HG02840 (cell line): ENCODE measurements around the gene GRIN2D.
"Not testable (repeated sequence)": the region's sequence is repeated elsewhere in the genome, so short reads cannot be mapped to it uniquely, and the experiment has no call there.

Experiments used
- ATAC-seq: cut with Tn5 transposase; IDR thresholded peaks from one replicate; pipeline ENCODE4 v1.9.1; 2021; ENCODE audit warnings: mild to moderate bottlenecking, moderate library complexity, moderate number of reproducible peaks; ENCODE audit not compliant: unreplicated experiment, low FRiP score

The GRIN2D gene

DNA sequence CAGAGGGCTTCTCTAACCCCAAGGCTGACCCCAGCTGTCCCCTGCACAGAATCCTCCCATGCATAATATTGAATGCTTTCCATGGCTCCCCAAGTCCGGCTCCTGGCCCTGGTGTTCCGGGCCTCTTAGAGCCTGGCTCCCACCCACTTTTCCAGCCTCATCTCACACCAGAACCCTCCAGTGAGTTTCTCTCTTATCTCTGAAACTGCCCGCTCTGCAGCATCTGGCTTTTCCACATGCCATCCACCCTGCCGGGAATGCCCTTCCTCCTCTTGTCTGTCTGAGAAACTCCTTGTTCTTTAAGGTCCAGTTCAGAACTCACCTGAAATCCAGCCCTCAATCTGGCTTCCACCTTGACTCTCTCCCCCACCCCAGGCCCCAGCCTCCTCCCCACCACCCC, 22.5 kb upstream of the GRIN2D start:
- no peak for ATAC-seq

DNA sequence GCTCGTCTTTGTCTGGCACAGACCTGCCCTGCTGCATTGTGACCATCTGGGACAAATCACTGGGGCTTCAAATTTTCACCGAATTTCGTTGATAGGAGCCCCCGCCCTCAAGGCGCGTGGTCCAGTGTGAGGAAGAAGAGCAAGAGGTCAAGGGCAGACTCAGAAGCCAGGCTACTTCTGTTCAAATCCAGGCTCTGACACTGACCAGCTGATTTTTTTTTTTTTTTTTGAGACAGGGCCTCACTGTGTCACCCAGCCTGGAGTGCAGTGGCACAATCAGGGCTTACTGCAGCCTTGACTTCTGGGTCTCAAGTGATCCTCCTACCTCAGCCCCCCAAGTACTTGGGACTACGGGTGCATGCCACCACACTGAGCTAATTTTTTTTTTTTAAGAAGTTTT, 22.1 kb upstream of the GRIN2D start:
- ATAC-seq = no peak

DNA sequence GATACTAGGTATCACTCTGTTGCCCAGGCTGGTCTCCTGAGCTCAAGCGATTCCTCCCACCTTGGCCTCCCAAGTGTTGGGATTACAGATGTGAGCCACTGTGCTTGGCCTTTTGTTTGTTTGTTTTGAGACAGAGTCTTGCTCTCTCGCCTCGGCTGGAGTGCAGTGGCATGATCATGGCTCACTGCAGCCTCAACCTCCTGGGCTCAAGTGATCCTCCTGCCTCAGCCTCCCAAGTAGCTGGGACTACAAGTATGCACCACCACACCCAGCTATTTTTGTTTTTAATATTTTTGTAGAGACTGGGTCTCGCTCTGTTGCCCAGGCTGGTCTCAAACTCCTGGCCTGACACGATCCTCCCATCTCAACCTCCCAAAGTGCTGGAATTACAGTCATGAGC, 21.7 kb upstream of the GRIN2D start:
- not testable (repeated sequence) for ATAC-seq

DNA sequence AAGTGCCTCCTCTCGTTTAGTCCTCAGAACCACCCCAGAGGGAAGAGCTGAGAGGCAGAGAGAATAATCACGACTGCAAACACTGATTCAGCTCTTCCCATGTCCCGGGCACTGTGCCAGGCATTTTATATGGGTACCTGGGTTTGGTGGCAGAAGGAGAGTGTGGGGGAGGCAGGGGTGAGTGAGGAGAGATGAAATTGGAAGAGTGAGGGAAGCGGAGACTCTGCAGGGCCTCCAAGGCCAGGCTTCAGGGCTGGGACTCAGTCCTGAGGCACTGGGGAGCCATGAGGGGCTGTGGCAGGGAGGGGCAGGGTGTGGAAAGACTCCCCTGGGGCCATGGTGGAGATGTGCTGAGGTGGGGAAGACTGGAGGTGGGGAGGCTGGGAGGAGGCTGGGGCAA, 20.6 kb upstream of the GRIN2D start:
- ATAC-seq = no peak

DNA sequence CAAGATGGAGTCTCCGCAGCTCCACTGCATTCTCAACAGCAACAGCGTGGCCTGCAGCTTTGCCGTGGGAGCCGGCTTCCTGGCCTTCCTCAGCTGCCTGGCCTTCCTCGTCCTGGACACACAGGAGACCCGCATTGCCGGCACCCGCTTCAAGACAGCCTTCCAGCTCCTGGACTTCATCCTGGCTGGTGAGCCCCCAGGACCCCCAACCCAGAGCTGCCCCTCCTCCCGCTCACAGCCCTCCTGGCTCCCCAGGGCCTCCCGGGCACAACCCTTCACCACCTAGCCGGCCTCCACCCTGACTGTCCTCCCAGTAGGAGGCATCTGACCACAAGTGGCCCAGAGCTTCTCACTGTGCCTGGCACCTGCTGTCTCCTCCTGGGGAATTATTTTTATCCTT, 19.9 kb upstream of the GRIN2D start:
- no peak for ATAC-seq

DNA sequence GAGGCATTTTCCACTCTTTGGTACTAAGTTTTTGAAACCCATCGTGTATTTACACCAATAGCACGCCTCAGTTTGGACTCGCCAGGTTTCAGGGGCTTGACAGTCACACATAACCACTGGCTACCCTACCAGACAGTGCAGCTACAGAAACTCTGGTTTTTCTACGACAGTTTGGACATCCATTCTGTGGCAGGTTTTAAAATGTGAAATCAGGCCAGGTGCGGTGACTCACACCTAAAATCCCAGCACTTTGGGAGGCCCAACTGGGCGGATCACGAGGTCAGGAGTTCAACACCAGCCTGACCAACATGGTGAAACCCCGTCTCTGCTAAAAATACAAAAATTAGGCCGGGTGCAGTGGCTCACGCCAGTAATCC, 15.3 kb upstream of the GRIN2D start:
- ATAC-seq = no peak

DNA sequence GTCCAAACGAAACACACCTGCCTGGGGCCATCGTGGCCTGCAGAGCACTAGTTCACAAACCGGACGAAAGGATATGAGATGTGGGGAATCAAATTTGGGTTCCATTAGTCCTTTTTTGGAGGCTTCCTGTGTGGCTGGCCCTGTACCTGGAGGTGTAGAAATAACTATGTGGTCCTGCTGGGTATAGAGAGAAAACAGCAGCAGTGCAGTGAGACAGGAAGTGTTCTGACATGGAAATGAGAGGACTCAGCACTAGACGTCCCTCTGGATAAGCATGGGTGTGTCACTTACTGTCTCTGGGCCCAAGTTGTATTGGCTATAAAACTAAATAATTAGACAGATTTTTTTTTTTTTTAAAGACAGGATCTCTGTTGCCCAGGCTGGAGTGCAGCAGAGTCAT, 14.4 kb upstream of the GRIN2D start:
- no peak for ATAC-seq

DNA sequence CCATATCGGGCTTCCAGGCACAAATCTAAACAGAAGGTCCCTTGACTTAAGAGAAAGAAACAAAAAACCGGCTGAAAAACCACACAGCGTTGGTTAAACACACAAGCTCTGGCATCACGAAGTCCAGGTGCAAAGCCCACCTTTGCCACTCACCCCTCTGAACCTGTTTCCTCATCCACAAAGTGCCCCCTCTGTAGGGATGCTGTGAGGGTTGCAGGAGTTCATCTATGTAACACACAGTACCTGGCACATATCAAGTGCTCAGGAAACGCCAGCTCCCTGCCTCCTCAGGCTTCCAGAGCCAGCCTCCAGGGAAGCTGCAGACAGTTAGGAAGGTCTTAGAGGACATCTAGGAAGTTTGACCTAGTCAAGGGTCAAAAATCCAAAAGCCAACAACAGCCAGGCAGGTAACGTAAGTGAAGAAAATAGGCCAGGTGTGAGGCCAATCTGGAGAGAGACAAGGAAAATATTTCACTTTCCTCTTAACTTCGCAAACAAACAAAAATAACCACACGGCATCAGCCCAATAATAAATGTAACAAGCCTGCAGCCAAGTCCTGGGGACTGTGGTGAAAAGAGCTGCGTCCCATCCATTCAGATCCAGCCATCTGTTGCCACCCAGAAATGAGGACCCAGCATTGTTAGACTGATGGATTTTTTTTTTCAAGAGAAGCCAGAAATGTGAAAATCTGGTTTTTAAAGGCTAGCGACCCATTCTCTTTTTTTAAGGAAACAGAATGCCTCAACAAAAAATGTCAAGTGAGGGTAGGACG, 12.1 kb upstream of the GRIN2D start:
- ATAC-seq = no peak

DNA sequence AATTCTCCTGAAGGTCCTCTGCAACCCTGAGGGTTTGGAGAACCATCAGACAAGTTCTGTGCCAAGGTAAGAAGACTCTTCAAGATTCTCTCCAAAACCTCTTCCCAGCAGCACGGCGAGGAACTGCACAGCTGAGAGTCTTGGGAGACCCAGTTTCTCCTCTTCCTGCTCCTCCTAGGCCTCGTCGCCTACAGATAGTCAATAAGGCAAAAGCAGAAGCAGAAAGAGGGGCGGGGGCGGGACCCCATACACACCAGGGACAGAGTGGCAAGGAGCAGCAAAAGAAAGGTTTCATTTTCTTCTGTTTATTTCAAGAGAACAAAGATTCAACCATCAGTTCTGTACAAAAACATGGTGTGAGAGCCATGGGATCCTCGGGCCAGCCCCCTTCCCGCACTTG, 11.2 kb upstream of the GRIN2D start:
- ATAC-seq = no peak

DNA sequence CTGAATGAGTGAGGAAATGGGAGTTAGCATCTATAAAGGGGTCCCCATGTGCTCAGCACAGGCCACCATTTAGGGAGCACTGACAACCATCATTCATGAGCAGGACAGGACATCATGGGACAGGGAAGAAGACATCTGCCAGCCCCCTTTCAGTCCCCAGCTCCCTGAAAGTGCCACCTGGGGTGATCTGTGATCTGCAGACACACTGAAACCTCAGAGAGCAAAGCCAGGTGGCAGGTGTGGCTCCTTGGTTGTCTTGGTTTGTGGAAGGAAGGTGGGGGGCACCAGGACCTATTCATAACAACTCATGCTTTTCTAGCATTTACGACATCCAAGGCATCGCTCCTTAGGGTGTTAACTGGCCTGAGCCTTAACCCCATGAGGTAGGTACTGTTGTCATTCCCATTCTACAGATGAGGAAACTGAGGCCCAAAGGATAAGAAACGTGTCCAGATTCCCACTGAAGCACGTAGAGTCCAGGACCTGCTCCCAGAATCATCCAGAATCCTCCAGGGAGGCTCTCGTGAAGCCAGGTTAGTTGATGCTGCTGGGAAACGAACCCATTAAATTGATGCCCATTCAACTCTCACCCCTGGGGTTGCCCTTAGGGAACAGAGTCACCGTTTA, 7.9 kb upstream of the GRIN2D start:
- ATAC-seq = no peak

DNA sequence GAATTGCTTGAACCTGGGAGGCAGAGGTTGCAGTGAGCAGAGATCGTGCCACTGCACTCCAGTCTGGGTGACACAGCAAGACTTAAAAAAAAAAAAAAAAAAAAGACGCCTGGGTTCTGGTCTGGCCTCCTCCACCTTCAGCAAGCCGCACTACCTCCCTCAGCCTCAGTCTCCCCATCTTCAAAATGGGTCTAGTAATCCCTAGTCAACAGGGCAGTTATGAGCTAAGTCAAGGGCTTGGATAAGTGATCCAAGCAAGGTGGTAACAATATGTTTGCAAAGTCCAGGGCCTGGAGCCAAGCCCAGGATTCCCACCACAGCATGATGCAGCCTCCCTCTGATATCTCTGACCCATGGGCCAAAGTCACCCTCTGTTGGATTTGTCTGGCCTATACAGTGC, 6.5 kb upstream of the GRIN2D start:
- no peak for ATAC-seq

DNA sequence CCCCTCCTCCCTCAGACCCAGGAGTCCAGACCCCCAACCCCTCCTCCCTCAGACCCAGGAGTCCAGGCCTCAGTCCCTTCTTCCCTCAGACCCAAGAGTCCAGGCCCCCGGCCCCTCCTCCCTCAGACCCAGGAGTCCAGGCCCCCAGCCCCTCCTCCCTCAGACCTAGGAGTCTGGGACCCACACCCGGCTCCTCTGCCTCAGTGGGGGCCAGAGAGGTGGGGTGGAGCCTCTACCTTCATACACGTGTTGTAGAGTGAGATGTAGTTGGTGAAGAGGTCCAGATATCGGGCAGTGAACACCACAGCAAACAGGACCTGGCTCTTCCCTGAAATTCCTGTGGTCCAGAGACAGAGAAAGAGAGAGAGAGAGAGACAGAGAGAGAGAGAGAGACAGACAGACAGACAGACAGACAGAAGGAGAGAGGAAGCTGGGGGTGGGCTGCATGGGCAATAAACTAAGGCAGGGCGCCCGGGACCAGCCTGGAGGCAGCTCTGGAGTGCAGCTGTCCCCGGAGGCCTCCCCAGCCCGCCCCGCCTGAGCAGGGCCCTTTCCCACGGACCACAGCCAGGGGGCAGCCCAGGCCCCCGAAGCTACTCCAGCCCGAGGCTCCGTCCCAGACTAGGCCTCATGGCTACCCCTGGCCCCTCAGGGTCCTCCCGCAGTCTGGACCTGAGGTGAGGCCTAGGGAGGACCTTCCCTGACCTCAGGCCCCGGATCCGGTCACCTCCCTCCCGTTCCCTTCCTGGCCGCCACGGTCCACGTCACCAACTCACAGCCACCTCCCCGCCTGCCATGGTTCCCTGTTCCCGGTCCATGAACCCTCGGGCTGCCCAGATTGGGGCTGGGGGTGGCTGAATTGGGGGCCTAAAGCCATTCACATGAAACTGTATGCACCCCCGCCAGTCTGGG, 3.0 kb upstream of the GRIN2D start:
- ATAC-seq = no peak

DNA sequence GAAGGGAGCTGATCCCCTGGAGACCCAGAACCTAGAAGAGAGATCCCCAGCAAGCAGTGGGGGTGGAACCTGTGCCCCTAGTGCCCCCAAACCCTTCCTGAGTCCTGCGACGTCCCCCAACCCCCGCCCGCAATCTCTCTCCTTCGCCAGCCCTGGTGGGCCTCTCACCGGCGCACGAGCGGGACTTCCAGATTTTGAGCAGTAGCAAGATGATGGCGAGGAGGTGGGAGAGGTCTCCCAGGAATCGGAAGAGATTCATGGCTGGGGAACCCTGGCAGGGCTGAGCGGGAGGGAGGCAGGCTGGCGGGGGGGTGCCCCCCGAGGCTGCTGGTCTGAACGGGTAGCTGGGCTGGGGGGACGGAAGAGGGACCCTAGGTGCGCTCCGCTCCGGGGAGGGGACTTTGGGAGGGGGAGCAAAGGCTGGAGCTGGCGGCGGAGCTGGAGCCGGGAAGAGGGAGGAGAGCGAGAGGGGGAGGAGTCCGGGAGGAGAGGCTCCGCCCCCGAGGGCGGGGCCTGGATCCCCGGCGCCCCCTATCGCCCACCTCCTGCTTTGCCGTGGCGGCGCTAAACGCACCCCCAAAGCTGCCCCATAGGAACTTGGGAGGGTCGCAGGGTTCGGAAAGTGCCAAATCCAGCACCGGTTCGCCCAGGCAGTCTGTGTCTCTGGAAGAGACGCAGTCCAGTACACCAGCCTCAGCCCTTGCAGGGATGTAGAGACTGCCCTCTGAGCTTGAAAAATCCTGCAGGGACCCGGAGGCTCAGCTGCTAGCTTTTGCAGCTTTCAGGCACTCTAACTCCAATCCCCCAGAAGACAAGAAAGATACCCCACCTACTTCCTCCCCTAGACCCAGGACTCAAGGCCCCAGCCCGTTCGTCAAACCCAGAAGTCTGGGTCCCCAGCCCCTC, 2.1 kb upstream of the GRIN2D start, which contains the start of gene KDELR1:
TSS of gene KDELR1 (minus strand) at position 452 of the 906 bp plus-strand sequence. CDS start at position 259, 193 bp downstream.
- peak; percentile 80 for ATAC-seq

DNA sequence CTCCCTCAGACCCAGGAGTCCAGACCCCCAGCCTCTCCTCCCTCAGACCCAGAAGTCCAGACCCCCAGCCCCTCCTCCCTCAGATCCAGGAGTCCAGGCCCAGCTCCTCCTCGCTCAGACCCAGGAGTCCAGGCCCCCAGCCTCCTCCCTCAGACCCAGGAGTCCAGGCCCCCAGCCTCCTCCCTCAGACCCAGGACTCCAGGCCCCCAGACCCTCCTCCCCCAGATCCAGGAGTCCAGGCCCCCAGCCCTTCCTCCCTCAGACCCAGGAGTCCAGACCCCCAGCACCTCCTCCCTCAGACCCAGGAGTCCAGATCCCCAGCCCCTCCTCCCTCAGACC, 1.5 kb upstream of the GRIN2D start:
- not testable (repeated sequence) for ATAC-seq

DNA sequence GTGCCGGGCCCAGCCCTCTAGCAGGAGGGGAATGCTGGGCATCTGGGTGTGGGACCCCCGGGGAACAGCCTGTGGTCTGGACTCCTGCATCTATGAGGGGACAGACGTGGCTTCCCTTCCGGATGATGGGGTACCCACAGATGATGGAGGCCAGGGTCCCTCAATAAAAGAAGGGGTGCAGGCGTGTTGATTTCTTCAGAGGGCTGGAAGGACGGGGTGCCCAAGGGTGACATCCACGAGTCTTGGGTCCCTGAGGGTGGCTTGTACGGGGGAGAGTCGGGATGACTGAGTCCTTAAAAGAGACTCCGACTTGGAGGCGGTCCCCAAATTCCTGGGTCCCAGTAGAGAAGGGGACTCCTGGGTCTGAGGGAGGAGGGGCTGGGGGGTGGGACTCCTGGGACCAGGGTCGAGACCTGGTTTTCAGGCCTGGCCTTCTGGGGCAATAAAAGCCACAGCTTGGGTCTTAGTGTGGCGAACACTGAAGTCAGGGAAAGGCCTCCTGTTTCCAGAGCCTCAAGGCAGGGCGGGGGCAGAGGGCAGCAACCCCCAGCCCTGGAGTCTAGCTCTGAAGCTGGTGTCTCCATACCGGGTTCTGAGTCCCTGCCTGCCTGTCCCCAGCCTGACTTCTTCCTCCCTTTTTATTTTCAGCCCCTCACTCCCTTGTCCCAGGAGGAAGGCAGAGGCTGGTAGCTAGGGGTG, 459 bp upstream of the GRIN2D start:
- ATAC-seq = no peak

DNA sequence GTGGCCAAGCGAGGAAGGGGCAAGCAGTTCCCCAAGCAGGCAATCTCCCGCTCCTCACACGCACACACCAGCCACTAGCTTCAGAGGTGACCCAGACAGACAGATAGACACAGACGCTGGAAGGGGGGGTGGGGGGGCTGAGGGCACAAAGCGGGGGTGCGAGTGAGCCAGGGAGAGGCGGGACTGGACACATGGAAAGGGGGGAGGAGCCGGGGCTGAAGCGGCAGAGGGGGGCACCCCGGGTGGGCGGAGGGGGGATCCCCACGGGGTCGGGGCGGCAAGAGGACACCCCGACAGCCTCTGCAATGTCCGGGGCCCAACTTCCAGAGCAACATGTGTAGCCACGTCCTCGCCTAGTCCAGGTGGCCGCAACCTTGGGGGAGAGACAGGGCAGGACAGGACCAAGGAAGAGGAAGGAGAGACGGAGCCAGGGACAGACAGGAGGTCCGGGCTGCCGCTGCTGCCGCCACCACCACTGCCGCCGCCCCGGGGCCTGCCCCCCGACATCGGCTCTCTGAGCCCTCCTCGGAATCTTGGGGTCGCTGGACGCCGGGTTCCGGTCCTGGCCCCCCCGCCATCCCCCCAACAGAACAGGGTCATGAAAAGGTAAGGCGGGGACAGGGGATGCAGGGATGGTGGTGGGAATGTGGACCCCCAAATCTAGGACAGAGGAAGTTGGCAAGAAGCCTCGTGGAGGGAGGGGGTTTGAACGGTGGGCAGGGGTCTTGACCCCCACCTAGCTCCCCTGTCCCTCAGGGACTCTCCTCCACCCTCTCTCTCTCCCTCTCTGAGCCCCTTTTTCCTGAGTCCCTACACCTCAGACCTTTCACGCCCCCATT, 1.1 kb downstream of the GRIN2D start:
- ATAC-seq = no peak

DNA sequence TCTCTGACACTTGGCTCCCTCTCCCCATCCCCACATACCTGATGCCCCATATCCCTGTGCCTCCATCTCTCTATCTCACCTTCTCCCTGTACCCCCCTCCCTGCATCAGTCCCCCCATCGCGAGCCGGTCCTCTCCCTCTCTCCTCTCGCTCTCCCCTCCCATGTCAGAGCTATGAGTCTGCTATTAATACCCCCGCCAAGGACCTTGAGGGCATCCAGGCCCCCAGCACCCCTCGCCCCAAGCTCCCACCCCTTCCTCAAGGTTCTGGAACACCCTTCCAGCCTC, 1.6 kb downstream of the GRIN2D start:
- no peak for ATAC-seq

DNA sequence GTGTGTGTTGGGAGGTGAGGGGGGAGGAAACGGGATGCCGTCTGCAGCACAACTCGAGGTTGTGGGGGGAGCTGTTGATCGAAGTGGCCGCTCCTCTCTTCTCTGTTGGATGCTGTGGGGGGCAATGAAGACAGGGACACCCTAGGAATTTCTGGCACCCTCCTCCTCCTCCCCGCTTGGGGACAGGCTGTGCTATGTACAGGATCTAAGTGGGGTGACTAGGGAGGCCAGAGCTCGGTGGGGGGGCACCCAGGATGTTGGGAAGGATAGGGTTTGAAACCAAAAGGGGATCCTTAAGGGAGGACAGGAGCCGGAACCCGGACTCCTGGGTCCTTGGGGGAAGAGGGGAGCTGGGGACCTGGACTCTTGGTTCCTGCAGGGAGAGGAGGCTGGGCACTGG, 2.0 kb downstream of the GRIN2D start:
- no peak for ATAC-seq
